Right atrium auricular region (tissue), 2 donors: Measurements from ENCODE around the gene CHIC2. TPM values are rescaled to one million over a fixed set of nuclear protein-coding genes. Genes with fewer than 3 reads are reported as not detected.

Source experiments
- DNase-seq: peaks from one replicate; pipeline ENCODE4 v3.0.0-alpha.2; 2019; ENCODE audit warnings: low spot score
- H3K27ac ChIP-seq, 2 donors: fragments of 200-600 bp; sonication (generic); 1 replicate in 1 of 2; 2 replicates in 1 of 2; pipeline ENCODE4 v1.5.1; 2016 to 2019
- H3K27me3 ChIP-seq, 2 donors: fragments of 200-600 bp; sonication (generic); one replicate each; pipeline versions ENCODE4 v1.5.1 to v1.6.0; 2017 to 2019
- H3K36me3 ChIP-seq: fragments of 200-600 bp; sonication (generic); one replicate; pipeline ENCODE4 v1.5.1; 2016
- H3K4me1 ChIP-seq, 2 donors: fragments of 200-600 bp; sonication (generic); one replicate each; pipeline versions ENCODE4 v1.5.1 to v1.6.0; 2017 to 2019
- H3K4me3 ChIP-seq, 2 donors: fragments of 200-600 bp; sonication (generic); 1 replicate in 1 of 2; 2 replicates in 1 of 2; pipeline ENCODE4 v1.5.1; 2017 to 2019; ENCODE audit warnings: mild to moderate bottlenecking in 1 of 2, moderate library complexity in 1 of 2
- H3K9me3 ChIP-seq, 2 donors: fragments of 200-600 bp; sonication (generic); one replicate each; pipeline ENCODE4 v1.5.1; 2019
- total RNA-seq, 2 donors: library from RNA; depleted of rRNA; stranded (reverse); fragments of >200 nt; gene quantifications; one replicate each; pipeline ENCODE4 v1.1.0, GENCODE V29; 2016
- TF ChIP-seq, protein P1 (sequence below), 2 donors: fragments of 200-600 bp; sonication (generic); IDR thresholded peaks; one replicate each; pipeline ENCODE4 v1.5.1; 2019; ENCODE audit warnings: antibody characterized with exemption in 2 of 2

The CHIC2 gene
- total RNA-seq, 2 donors from 2014 or later, result 10.6 to 18.7 TPM

DNA sequence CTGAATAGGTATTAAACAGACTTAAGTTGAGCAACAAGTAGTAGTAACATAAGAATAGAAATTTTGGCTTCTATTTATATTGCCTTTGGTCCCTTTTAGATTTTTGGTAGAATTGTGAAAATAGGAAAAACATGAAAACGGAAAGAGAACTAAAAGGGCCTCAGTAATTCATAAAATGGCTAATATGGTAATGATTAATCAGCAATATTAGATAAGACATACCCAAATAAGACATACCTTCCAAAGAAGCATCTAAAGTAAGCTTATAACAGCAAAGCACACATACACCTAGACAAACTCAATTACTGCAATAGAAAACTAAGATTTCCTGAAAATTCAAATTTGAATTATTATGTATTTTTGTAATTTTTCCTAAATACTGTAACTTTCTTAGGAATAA, 46.4 kb downstream of the CHIC2 start:
- Histone ChIP-seq H3K9me3 (no peaks in the 10 kb centered on the region), H3K36me3 (no peaks in the 10 kb centered on the region), H3K4me1 (no peaks in the 10 kb centered on the region), H3K27me3 (no peaks in the 10 kb centered on the region), H3K27ac (no peak overlapping the region), H3K4me3 (no peak overlapping the region)
- TF ChIP-seq, protein P1, sequence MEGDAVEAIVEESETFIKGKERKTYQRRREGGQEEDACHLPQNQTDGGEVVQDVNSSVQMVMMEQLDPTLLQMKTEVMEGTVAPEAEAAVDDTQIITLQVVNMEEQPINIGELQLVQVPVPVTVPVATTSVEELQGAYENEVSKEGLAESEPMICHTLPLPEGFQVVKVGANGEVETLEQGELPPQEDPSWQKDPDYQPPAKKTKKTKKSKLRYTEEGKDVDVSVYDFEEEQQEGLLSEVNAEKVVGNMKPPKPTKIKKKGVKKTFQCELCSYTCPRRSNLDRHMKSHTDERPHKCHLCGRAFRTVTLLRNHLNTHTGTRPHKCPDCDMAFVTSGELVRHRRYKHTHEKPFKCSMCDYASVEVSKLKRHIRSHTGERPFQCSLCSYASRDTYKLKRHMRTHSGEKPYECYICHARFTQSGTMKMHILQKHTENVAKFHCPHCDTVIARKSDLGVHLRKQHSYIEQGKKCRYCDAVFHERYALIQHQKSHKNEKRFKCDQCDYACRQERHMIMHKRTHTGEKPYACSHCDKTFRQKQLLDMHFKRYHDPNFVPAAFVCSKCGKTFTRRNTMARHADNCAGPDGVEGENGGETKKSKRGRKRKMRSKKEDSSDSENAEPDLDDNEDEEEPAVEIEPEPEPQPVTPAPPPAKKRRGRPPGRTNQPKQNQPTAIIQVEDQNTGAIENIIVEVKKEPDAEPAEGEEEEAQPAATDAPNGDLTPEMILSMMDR (IDR thresholded peaks at IDR 0.05), result no peak
- no peak for DNase-seq

DNA sequence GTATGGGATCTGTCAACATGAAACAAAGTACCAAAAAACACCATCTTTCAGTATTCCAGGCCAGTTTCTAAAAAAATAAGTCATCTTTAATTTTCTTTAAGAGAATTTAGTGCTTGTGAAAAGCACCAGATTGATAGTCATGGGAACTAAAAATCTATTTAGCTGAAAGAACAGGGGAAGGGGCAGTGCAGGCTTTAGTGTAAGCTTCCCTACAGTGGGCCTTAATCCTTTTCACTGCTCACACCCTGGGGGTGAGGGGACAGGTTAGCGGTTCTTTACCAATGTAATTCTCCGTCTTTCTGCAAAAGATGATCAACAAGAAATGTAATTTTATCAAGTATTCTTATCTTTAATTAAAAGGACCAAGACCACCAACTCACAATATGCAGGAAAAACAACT, 47.1 kb downstream of the CHIC2 start:
- no peaks in the 10 kb centered on the region for H3K27me3 ChIP-seq
- H3K4me1 ChIP-seq, result no peaks in the 10 kb centered on the region
- DNase-seq, result no peak
- no peaks in the 10 kb centered on the region for H3K9me3 ChIP-seq
- no peak overlapping the region for H3K27ac ChIP-seq
- H3K36me3 ChIP-seq, result no peaks in the 10 kb centered on the region
- no peak overlapping the region for H3K4me3 ChIP-seq
- TF ChIP-seq, protein P1 (IDR thresholded peaks at IDR 0.05), result no peak

DNA sequence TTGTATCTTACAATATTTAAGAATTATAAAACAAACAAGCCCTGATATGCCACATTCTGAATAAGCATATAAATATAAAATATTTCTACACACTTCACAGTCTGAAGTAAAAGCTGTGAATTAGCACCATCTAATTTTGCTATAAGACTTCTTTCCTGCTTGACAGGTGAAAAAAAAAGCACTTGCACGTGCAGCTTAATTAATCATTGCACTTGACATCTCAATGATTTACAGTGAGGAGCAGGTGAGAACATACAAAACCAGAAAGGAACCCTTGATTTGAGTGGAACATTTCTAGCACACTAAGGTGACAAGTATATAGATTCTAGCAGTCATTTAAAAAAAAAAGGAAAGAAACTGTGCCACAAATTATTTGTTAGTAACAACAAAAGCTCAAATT, 47.9 kb downstream of the CHIC2 start:
- Histone ChIP-seq H3K36me3 (no peaks in the 10 kb centered on the region), H3K27me3 (no peaks in the 10 kb centered on the region)

DNA sequence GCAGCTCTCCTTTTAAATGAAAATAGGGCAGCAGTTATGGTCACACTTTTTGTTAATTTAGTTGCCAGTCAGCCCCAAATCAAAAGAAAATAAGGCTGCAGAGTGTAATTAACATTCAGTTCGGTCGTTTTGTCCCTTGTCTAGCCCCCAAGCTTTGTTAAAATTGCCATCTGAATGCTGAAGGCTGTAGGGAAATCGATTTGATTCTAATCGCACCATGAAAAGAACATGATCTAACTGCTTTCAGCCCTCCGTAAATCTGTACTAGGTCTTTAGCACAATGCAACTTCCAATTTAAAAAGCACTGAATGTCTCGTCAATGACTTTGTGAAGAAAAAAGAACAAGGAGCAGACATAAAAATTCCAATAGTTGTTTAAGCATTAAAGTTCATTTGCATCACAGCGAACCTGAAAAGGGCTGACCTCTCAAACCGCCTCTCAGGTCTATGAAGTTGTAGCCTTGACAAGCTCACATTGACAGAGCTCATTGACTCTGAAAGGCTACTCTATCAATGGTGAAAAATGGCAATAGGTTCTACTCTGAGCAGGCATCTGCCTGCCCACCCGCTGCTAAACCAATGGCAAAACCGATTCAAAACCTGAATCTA, 48.9 kb downstream of the CHIC2 start:
- H3K4me1 ChIP-seq, result no peaks in the 10 kb centered on the region
- TF ChIP-seq, protein P1 (IDR thresholded peaks at IDR 0.05), result no peak
- no peaks in the 10 kb centered on the region for H3K9me3 ChIP-seq
- no peaks in the 10 kb centered on the region for H3K36me3 ChIP-seq
- DNase-seq, result no peak
- H3K4me3 ChIP-seq, result no peak overlapping the region
- H3K27me3 ChIP-seq, result no peaks in the 10 kb centered on the region
- no peak overlapping the region for H3K27ac ChIP-seq

More for the DNA sequence above, 47.9 kb downstream of the CHIC2 start:
- no peak overlapping the region for H3K27ac ChIP-seq
- no peaks in the 10 kb centered on the region for H3K9me3 ChIP-seq
- H3K4me3 ChIP-seq, result no peak overlapping the region
- TF ChIP-seq, protein P1 (IDR thresholded peaks at IDR 0.05), result no peak
- no peak for DNase-seq
- no peaks in the 10 kb centered on the region for H3K4me1 ChIP-seq

DNA sequence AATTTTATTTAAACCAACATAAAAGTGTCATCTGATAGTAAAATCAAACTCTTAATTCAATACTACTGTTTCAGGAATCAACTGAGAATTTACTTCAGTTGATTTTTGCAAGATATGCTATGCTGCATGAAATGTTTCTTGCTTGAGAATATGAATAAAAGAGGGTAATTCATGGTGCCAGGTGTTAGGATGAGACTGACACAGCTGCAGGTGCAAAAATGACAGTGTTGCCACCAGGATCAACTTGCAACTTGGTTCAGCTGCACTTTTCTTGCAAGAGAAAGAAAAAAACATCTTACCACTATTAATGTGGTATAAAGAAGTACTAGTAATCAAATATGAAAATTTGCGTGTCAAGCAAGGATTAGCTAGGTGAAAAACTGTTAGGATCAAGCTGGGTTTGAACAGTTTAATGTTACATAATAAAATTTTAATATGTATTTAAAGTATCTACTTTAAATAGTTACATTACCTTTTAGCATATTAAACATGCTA, 49.7 kb downstream of the CHIC2 start:
- TF ChIP-seq, protein P1 (IDR thresholded peaks at IDR 0.05), result no peak
- DNase-seq, result no peak
- H3K9me3 ChIP-seq, result no peaks in the 10 kb centered on the region
- no peak overlapping the region for H3K27ac ChIP-seq
- H3K36me3 ChIP-seq, result no peaks in the 10 kb centered on the region
- H3K4me3 ChIP-seq, result no peak overlapping the region
- no peaks in the 10 kb centered on the region for H3K27me3 ChIP-seq
- H3K4me1 ChIP-seq, result no peaks in the 10 kb centered on the region

DNA sequence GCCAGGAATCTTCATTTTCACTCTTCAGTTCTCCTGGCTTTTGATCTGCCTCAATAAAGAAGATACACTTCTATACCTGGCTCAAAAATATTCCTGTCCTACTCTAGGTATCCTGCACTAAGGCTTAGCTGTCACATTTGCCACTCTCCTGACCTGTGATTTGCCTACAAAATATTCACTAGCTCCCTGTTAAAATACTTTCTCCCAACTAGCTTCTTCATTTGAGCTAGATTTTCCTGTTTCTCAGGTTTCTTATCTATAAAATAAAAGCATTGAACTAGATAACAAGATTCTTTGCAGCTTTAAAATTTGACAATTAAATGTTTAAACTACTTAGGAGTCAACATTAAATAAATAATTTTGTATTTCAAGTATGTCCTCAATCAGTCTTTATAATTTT, 53.2 kb downstream of the CHIC2 start:
- Histone ChIP-seq H3K4me1 (no peaks in the 10 kb centered on the region), H3K4me3 (no peak overlapping the region), H3K36me3 (no peaks in the 10 kb centered on the region), H3K27ac (no peak overlapping the region), H3K27me3 (no peaks in the 10 kb centered on the region), H3K9me3 (no peaks in the 10 kb centered on the region)
- TF ChIP-seq, protein P1 (IDR thresholded peaks at IDR 0.05), result no peak
- DNase-seq, result no peak
